ENCODE measurements around the gene LINGO1. TPM values are rescaled to one million over a fixed set of nuclear protein-coding genes. Genes with fewer than 3 reads are reported as not detected.

The LINGO1 gene
- polyA plus RNA-seq, 3 donors: not detected

- H3K9ac ChIP-seq (ENCODE audit: insufficient read depth, low read length, poor library complexity, severe bottlenecking): no peak overlapping the region
- H3K9me3 Mint-ChIP-seq: no peaks in the 10 kb centered on the region
- intact Hi-C loops (cut with micrococcal nuclease): no loop called here
- H3K4me3 Mint-ChIP-seq: no peak overlapping the region
- no peaks in the 10 kb centered on the region for H3K9me3 ChIP-seq (replicated peaks in 1 of 2; ENCODE audit: control insufficient read depth in 1 of 2, insufficient read depth in 1 of 2, low read length in 2 of 2)
- H3K27ac ChIP-seq (ENCODE audit: low read depth in 1 of 2, low read length in 2 of 2): no peak overlapping the region
- WGBS (ENCODE audit: insufficient coverage): 89% methylated on average over 9 of the region's 9 CpGs
- H3K36me3 Mint-ChIP-seq: no peaks in the 10 kb centered on the region
- H3K4me2 ChIP-seq (replicated peaks; ENCODE audit: extremely low read depth, low read length, poor library complexity, severe bottlenecking): no peak overlapping the region
- no peaks in the 10 kb centered on the region for H4K20me1 ChIP-seq (ENCODE audit: insufficient read depth, low read length)
- no peaks in the 10 kb centered on the region for H3K36me3 ChIP-seq (replicated peaks in 1 of 2; ENCODE audit: control insufficient read depth in 1 of 2, insufficient read depth in 2 of 2, low read length in 2 of 2)
- H2AFZ ChIP-seq (ENCODE audit: insufficient read depth, low read depth, low read length, poor library complexity, severe bottlenecking): no peak overlapping the region
- no peaks in the 10 kb centered on the region for H3K27me3 ChIP-seq (ENCODE audit: control insufficient read depth in 2 of 2, insufficient read depth in 2 of 2, low read length in 2 of 2)
- H3K79me2 ChIP-seq (ENCODE audit: insufficient read depth, low read length): no peaks in the 10 kb centered on the region
- H3K4me1 ChIP-seq (ENCODE audit: control insufficient read depth in 1 of 2, insufficient read depth in 2 of 2, low read length in 2 of 2): no peaks in the 10 kb centered on the region
- H3K27me3 Mint-ChIP-seq (ENCODE audit: low read depth in 3 of 3): peaks cover 0 to 6% (median 3%) of the 10 kb centered on the region in 3 donors
- TF ChIP-seq CTCF (IDR thresholded peaks at IDR 0.05): no peak
- no peak for DNase-seq
- no peaks in the 10 kb centered on the region for H3K4me1 Mint-ChIP-seq
- H3K4me3 ChIP-seq (replicated peaks in 1 of 3; ENCODE audit: low read depth in 2 of 3, low read length in 3 of 3): no peak overlapping the region
- peak overlapping the region in 1 of 7 donors; percentile 8 for H3K27ac Mint-ChIP-seq
Measured at GRCh38 chr15:77577366-77577950, 55.3 kb downstream of the LINGO1 start.

- Histone ChIP-seq H3K27me3 (ENCODE audit: control insufficient read depth in 2 of 2, insufficient read depth in 2 of 2, low read length in 2 of 2) (no peaks in the 10 kb centered on the region), H2AFZ (ENCODE audit: insufficient read depth, low read depth, low read length, poor library complexity, severe bottlenecking) (no peak overlapping the region), H3K4me2 (replicated peaks; ENCODE audit: extremely low read depth, low read length, poor library complexity, severe bottlenecking) (no peak overlapping the region), H3K79me2 (ENCODE audit: insufficient read depth, low read length) (no peaks in the 10 kb centered on the region), H3K27ac (ENCODE audit: low read depth in 1 of 2, low read length in 2 of 2) (no peak overlapping the region), H4K20me1 (ENCODE audit: insufficient read depth, low read length) (no peaks in the 10 kb centered on the region), H3K4me3 (replicated peaks in 1 of 3; ENCODE audit: low read depth in 2 of 3, low read length in 3 of 3) (no peak overlapping the region), H3K36me3 (replicated peaks in 1 of 2; ENCODE audit: control insufficient read depth in 1 of 2, insufficient read depth in 2 of 2, low read length in 2 of 2) (no peaks in the 10 kb centered on the region), H3K9me3 (replicated peaks in 1 of 2; ENCODE audit: control insufficient read depth in 1 of 2, insufficient read depth in 1 of 2, low read length in 2 of 2) (no peaks in the 10 kb centered on the region), H3K9ac (ENCODE audit: insufficient read depth, low read length, poor library complexity, severe bottlenecking) (no peak overlapping the region), H3K4me1 (ENCODE audit: control insufficient read depth in 1 of 2, insufficient read depth in 2 of 2, low read length in 2 of 2) (no peaks in the 10 kb centered on the region)
- H3K27me3 Mint-ChIP-seq (ENCODE audit: low read depth in 3 of 3): peaks cover 0 to 6% (median 3%) of the 10 kb centered on the region in 3 donors
- DNase-seq: no peak
- H3K36me3 Mint-ChIP-seq: no peaks in the 10 kb centered on the region
- WGBS (ENCODE audit: insufficient coverage): no CpG with 5 or more reads among the region's 1 CpG
- H3K27ac Mint-ChIP-seq: no peak overlapping the region
- no peaks in the 10 kb centered on the region for H3K9me3 Mint-ChIP-seq
- TF ChIP-seq CTCF (IDR thresholded peaks at IDR 0.05): no peak
- intact Hi-C loops (cut with micrococcal nuclease): no loop called here
- no peak overlapping the region for H3K4me3 Mint-ChIP-seq
- no peaks in the 10 kb centered on the region for H3K4me1 Mint-ChIP-seq
Measured at GRCh38 chr15:77576538-77576937, 56.2 kb downstream of the LINGO1 start.

Measured in CD14-positive monocyte (primary cell).